Measurements from ENCODE around the gene RUNX2.

RUNX2 gene

GRCh38 chr6:45599053-45599452, 270.9 kb downstream of the RUNX2 start:
- Histone ChIP-seq H3K23ac (ENCODE audit: low read length) (no peak overlapping the region), H3K9me3 (ENCODE audit: insufficient read depth, low read depth, low read length) (no peaks in the 10 kb centered on the region), H3K36me3 (ENCODE audit: control insufficient read depth in 1 of 2, insufficient read depth in 2 of 2, low read length in 2 of 2) (no peaks in the 10 kb centered on the region), H3K79me1 (ENCODE audit: low read length) (no peaks in the 10 kb centered on the region), H3K27me3 (ENCODE audit: insufficient read depth, low read length) (no peaks in the 10 kb centered on the region), H2BK12ac (ENCODE audit: low read length) (no peak overlapping the region), H3K4me1 (ENCODE audit: control insufficient read depth in 1 of 2, insufficient read depth in 2 of 2, low read length in 2 of 2) (no peaks in the 10 kb centered on the region), H3K27ac (ENCODE audit: low read depth, low read length) (no peak overlapping the region), H2AFZ (ENCODE audit: insufficient read depth, low read length, poor library complexity) (no peak overlapping the region), H2BK5ac (ENCODE audit: low read depth, low read length, poor library complexity) (no peak overlapping the region), H4K91ac (ENCODE audit: low read depth, low read length) (no peak overlapping the region), H4K12ac (ENCODE audit: low read depth, low read length) (no peak overlapping the region), H3K4ac (ENCODE audit: low read depth, low read length) (no peak overlapping the region), H2AK5ac (ENCODE audit: low read length) (no peak overlapping the region), H3K4me2 (ENCODE audit: low read length) (no peak overlapping the region), H4K8ac (ENCODE audit: low read depth, low read length) (no peak overlapping the region), H2BK120ac (ENCODE audit: insufficient read depth, low read length, poor library complexity) (no peak overlapping the region), H3K4me3 (ENCODE audit: low read depth, low read length) (no peak overlapping the region), H3K14ac (ENCODE audit: low read length) (no peak overlapping the region), H3K9ac (ENCODE audit: low read length) (no peak overlapping the region), H3K18ac (ENCODE audit: low read length) (no peak overlapping the region), H3K79me2 (ENCODE audit: control insufficient read depth, insufficient read depth, low read length, poor library complexity) (no peaks in the 10 kb centered on the region)
- DNase-seq, result no peak

GRCh38 chr6:45605971-45606370, 277.8 kb downstream of the RUNX2 start:
- Histone ChIP-seq H3K27me3 (ENCODE audit: insufficient read depth, low read length) (no peaks in the 10 kb centered on the region), H4K12ac (ENCODE audit: low read depth, low read length) (no peak overlapping the region), H4K8ac (ENCODE audit: low read depth, low read length) (no peak overlapping the region), H3K18ac (ENCODE audit: low read length) (no peak overlapping the region), H3K79me2 (ENCODE audit: control insufficient read depth, insufficient read depth, low read length, poor library complexity) (no peaks in the 10 kb centered on the region), H3K9me3 (ENCODE audit: insufficient read depth, low read depth, low read length) (no peaks in the 10 kb centered on the region), H3K9ac (ENCODE audit: low read length) (no peak overlapping the region), H3K36me3 (ENCODE audit: control insufficient read depth in 1 of 2, insufficient read depth in 2 of 2, low read length in 2 of 2) (no peaks in the 10 kb centered on the region), H3K4me1 (ENCODE audit: control insufficient read depth in 1 of 2, insufficient read depth in 2 of 2, low read length in 2 of 2) (no peaks in the 10 kb centered on the region), H2BK5ac (ENCODE audit: low read depth, low read length, poor library complexity) (no peak overlapping the region), H2BK12ac (ENCODE audit: low read length) (no peak overlapping the region), H2BK120ac (ENCODE audit: insufficient read depth, low read length, poor library complexity) (no peak overlapping the region), H3K4me3 (ENCODE audit: low read depth, low read length) (no peak overlapping the region), H3K4me2 (ENCODE audit: low read length) (no peak overlapping the region), H3K27ac (ENCODE audit: low read depth, low read length) (no peak overlapping the region), H3K23ac (ENCODE audit: low read length) (no peak overlapping the region), H2AFZ (ENCODE audit: insufficient read depth, low read length, poor library complexity) (no peak overlapping the region), H3K79me1 (ENCODE audit: low read length) (no peaks in the 10 kb centered on the region), H2AK5ac (ENCODE audit: low read length) (no peak overlapping the region), H4K91ac (ENCODE audit: low read depth, low read length) (no peak overlapping the region), H3K14ac (ENCODE audit: low read length) (no peak overlapping the region), H3K4ac (ENCODE audit: low read depth, low read length) (no peak overlapping the region)
- peak in 1 of 2 donors; percentile 44 for DNase-seq
- no CpG with 5 or more reads among the region's 1 CpG for whole genome bisulfite sequencing (ENCODE audit: extremely low coverage, insufficient coverage, insufficient read length)

GRCh38 chr6:45606831-45607400, 278.8 kb downstream of the RUNX2 start:
- Histone ChIP-seq H2BK5ac (ENCODE audit: low read depth, low read length, poor library complexity) (no peak overlapping the region), H2AK5ac (ENCODE audit: low read length) (no peak overlapping the region), H3K9ac (ENCODE audit: low read length) (no peak overlapping the region), H3K79me2 (ENCODE audit: control insufficient read depth, insufficient read depth, low read length, poor library complexity) (no peaks in the 10 kb centered on the region), H3K4ac (ENCODE audit: low read depth, low read length) (no peak overlapping the region), H3K14ac (ENCODE audit: low read length) (no peak overlapping the region), H3K27me3 (ENCODE audit: insufficient read depth, low read length) (no peaks in the 10 kb centered on the region), H3K18ac (ENCODE audit: low read length) (no peak overlapping the region), H3K4me1 (ENCODE audit: control insufficient read depth in 1 of 2, insufficient read depth in 2 of 2, low read length in 2 of 2) (no peaks in the 10 kb centered on the region), H3K4me3 (ENCODE audit: low read depth, low read length) (no peak overlapping the region), H3K9me3 (ENCODE audit: insufficient read depth, low read depth, low read length) (no peaks in the 10 kb centered on the region), H3K4me2 (ENCODE audit: low read length) (no peak overlapping the region), H2BK120ac (ENCODE audit: insufficient read depth, low read length, poor library complexity) (no peak overlapping the region), H2AFZ (ENCODE audit: insufficient read depth, low read length, poor library complexity) (no peak overlapping the region), H3K23ac (ENCODE audit: low read length) (no peak overlapping the region), H3K79me1 (ENCODE audit: low read length) (no peaks in the 10 kb centered on the region), H3K27ac (ENCODE audit: low read depth, low read length) (no peak overlapping the region), H3K36me3 (ENCODE audit: control insufficient read depth in 1 of 2, insufficient read depth in 2 of 2, low read length in 2 of 2) (no peaks in the 10 kb centered on the region), H2BK12ac (ENCODE audit: low read length) (no peak overlapping the region), H4K91ac (ENCODE audit: low read depth, low read length) (no peak overlapping the region), H4K12ac (ENCODE audit: low read depth, low read length) (no peak overlapping the region), H4K8ac (ENCODE audit: low read depth, low read length) (no peak overlapping the region)
- no peak for DNase-seq
- no CpG with 5 or more reads among the region's 7 CpGs for WGBS (ENCODE audit: extremely low coverage, insufficient coverage, insufficient read length)

- Histone ChIP-seq H3K79me1 (ENCODE audit: low read length) (no peaks in the 10 kb centered on the region), H3K4ac (ENCODE audit: low read depth, low read length) (no peak overlapping the region), H2BK5ac (ENCODE audit: low read depth, low read length, poor library complexity) (no peak overlapping the region), H3K4me3 (ENCODE audit: low read depth, low read length) (no peak overlapping the region), H4K91ac (ENCODE audit: low read depth, low read length) (no peak overlapping the region), H2AK5ac (ENCODE audit: low read length) (no peak overlapping the region), H3K4me2 (ENCODE audit: low read length) (no peak overlapping the region), H3K9ac (ENCODE audit: low read length) (no peak overlapping the region), H3K23ac (ENCODE audit: low read length) (no peak overlapping the region), H3K27ac (ENCODE audit: low read depth, low read length) (no peak overlapping the region), H4K12ac (ENCODE audit: low read depth, low read length) (no peak overlapping the region), H3K9me3 (ENCODE audit: insufficient read depth, low read depth, low read length) (no peaks in the 10 kb centered on the region), H2BK120ac (ENCODE audit: insufficient read depth, low read length, poor library complexity) (no peak overlapping the region), H3K79me2 (ENCODE audit: control insufficient read depth, insufficient read depth, low read length, poor library complexity) (no peaks in the 10 kb centered on the region), H2AFZ (ENCODE audit: insufficient read depth, low read length, poor library complexity) (no peak overlapping the region), H3K18ac (ENCODE audit: low read length) (no peak overlapping the region), H3K27me3 (ENCODE audit: insufficient read depth, low read length) (no peaks in the 10 kb centered on the region), H3K4me1 (ENCODE audit: control insufficient read depth in 1 of 2, insufficient read depth in 2 of 2, low read length in 2 of 2) (no peaks in the 10 kb centered on the region), H4K8ac (ENCODE audit: low read depth, low read length) (no peak overlapping the region), H3K36me3 (ENCODE audit: control insufficient read depth in 1 of 2, insufficient read depth in 2 of 2, low read length in 2 of 2) (no peaks in the 10 kb centered on the region), H3K14ac (ENCODE audit: low read length) (no peak overlapping the region), H2BK12ac (ENCODE audit: low read length) (no peak overlapping the region)
- no peak for DNase-seq
- no CpG with 5 or more reads among the region's 4 CpGs for WGBS (ENCODE audit: extremely low coverage, insufficient coverage, insufficient read length)
Measured at GRCh38 chr6:45607798-45608197, 279.7 kb downstream of the RUNX2 start.

Measured in trophoblast cell (in vitro differentiated cells and primary cell).